ENCODE results near the gene ARHGEF4. TPM values are rescaled to one million over a fixed set of nuclear protein-coding genes. Genes with fewer than 3 reads are reported as not detected.

The ARHGEF4 gene
- total RNA-seq, 1 experiment from 2014 or later: 0.06 TPM

GRCh38 chr2:131042148-131042775, 205.5 kb downstream of the ARHGEF4 start:
- Histone ChIP-seq H3K9me3 (replicated peaks) (no peaks in the 10 kb centered on the region), H3K4me3 (no peak overlapping the region), H3K27ac (no peak overlapping the region), H3K4me1 (0 out of 2 replicates have a peak, but pooled peaks cover 5% of the 10 kb centered on the region), H3K27me3 (no peaks in the 10 kb centered on the region), H3K36me3 (no peaks in the 10 kb centered on the region; the same call in 1 of the 2 replicates)
- no peak for DNase-seq

DNA sequence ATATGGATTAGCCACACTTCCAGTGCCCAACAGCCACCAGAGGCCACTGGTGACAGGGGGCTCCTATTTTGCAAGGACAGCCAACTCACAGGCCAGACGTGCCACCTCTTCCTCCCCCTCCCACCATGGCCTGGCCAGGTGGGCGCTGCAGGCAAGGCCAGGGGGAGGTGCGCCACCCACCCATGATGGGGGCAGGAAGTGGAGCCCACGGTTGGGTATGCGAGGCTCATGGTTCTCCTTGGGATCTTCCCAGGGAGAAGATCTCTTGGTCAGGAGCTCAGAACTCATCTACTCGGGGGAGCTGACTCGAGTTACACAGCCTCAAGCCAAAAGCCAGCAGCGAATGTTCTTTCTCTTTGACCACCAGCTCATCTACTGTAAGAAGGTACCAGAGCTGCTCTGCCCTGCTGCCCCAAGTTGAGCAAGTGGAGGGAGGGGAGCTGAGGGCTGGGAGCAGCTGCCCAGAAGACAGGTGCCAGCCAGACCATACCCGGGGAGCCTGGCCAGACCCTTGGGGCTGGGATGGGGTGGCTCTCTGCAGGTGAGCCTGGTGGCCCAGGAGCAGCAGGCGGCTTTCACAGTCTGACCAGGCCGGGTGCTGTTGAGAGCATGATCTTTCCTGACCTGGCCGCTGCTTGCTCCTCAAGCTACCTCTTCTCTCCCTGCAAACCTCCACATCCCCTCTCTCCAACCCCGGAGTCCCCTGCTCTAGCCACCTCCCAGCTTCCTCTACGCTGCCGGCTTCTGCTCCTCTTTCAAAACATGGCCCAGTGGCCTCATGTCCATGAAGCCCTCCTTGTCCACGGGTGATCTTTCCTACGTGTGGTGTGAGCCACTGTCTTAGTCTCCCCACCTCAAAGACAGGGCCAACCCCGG, 206.7 kb downstream of the ARHGEF4 start:
- DNase-seq: no peak
- Histone ChIP-seq H3K4me1 (0 out of 2 replicates have a peak, but pooled peaks cover 5% of the 10 kb centered on the region), H3K27me3 (no peaks in the 10 kb centered on the region), H3K36me3 (peaks cover 5% of the 10 kb centered on the region), H3K27ac (no peak overlapping the region), H3K9me3 (replicated peaks) (no peaks in the 10 kb centered on the region), H3K4me3 (no peak overlapping the region)

GRCh38 chr2:131044075-131044756, 207.5 kb downstream of the ARHGEF4 start:
- no peaks in the 10 kb centered on the region for H3K27me3 ChIP-seq
- H3K9me3 ChIP-seq (replicated peaks): no peaks in the 10 kb centered on the region
- DNase-seq: no peak
- H3K36me3 ChIP-seq: peaks cover 11% of the 10 kb centered on the region
- no peak overlapping the region for H3K27ac ChIP-seq
- H3K4me1 ChIP-seq: 0 out of 2 replicates have a peak, but pooled peaks cover 5% of the 10 kb centered on the region
- H3K4me3 ChIP-seq: no peak overlapping the region

DNA sequence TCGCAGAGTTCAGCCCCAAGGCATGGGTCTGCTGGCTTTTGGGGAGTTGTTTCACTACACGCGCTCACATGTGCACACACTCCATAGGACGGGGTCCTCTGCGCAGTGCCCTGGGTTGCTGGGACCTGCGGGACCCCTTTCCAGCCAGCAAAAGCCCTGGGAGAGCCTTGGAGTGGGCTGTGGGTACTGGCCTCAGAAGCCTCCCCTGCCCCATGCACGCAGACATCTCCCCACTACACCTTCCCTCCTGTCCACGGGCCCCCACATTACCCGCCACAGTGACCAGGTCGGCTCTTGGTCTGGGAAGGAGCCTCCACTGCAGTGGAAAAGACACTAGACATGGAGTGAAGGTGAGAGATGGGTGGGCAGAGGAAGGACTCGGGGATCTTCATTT, 208.0 kb downstream of the ARHGEF4 start:
- no peak for DNase-seq
- H3K4me1 ChIP-seq: 0 out of 2 replicates have a peak, but pooled peaks cover 5% of the 10 kb centered on the region
- no peaks in the 10 kb centered on the region for H3K9me3 ChIP-seq (replicated peaks)
- no peaks in the 10 kb centered on the region for H3K27me3 ChIP-seq
- peaks cover 16% of the 10 kb centered on the region for H3K36me3 ChIP-seq
- H3K4me3 ChIP-seq: no peak overlapping the region
- H3K27ac ChIP-seq: no peak overlapping the region

- Histone ChIP-seq H3K27ac (no peak overlapping the region), H3K36me3 (peaks cover 23% of the 10 kb centered on the region), H3K4me3 (no peak overlapping the region), H3K27me3 (no peaks in the 10 kb centered on the region), H3K4me1 (0 out of 2 replicates have a peak, but pooled peaks cover 5% of the 10 kb centered on the region), H3K9me3 (replicated peaks) (no peaks in the 10 kb centered on the region)
- peak; percentile 30 to 35 for DNase-seq
Measured at GRCh38 chr2:131045286-131046027, 208.7 kb downstream of the ARHGEF4 start.

- H3K4me1 ChIP-seq: 0 out of 2 replicates have a peak, but pooled peaks cover 5% of the 10 kb centered on the region
- DNase-seq: no peak
- H3K36me3 ChIP-seq: peaks cover 31% of the 10 kb centered on the region
- H3K4me3 ChIP-seq: no peak overlapping the region
- H3K9me3 ChIP-seq (replicated peaks): no peaks in the 10 kb centered on the region
- no peaks in the 10 kb centered on the region for H3K27me3 ChIP-seq
- H3K27ac ChIP-seq: no peak overlapping the region
Measured at GRCh38 chr2:131046028-131046917, 209.6 kb downstream of the ARHGEF4 start.

GRCh38 chr2:131046918-131047652, 210.4 kb downstream of the ARHGEF4 start:
- Histone ChIP-seq H3K27ac (no peak overlapping the region), H3K9me3 (replicated peaks) (no peaks in the 10 kb centered on the region), H3K27me3 (no peaks in the 10 kb centered on the region), H3K4me3 (no peak overlapping the region), H3K4me1 (0 out of 2 replicates have a peak, but pooled peaks cover 5% of the 10 kb centered on the region), H3K36me3 (peaks cover 38% of the 10 kb centered on the region)
- DNase-seq: no peak

DNA sequence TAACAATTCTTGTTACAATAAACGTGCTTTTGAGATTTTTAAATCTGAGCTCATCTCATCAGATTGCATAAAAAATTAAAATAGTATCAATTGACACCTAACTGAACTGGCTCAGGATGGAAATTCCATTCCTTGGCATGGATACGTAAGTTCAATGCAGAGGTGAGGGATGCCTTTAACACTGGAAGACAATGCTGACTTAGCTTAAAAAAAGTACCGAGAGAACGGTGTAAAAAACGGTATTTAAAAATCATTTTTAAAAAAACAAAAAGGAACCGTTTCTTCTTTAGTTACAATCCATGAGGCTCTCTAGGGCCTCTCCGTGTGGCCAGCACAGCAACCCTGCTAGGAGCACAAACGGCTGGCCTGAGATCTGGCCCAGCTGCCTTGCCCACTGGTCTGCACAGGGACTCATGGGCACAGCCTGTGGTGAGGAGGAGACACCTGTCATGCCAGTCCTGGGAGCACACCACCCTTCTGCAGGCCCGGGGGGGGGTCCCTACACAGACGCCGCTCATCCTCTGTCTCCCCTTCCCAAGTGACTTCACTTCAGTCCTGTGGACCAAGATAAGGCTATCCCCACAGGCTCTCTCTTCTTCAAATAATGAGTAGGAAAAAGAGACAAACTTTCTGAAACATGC, 211.3 kb downstream of the ARHGEF4 start:
- DNase-seq: no peak
- Histone ChIP-seq H3K27ac (no peak overlapping the region), H3K9me3 (replicated peaks) (no peaks in the 10 kb centered on the region), H3K4me3 (no peak overlapping the region), H3K27me3 (no peaks in the 10 kb centered on the region), H3K36me3 (peaks cover 48% of the 10 kb centered on the region), H3K4me1 (0 out of 2 replicates have a peak, but pooled peaks cover 5% of the 10 kb centered on the region)

- Histone ChIP-seq H3K27ac (no peak overlapping the region), H3K9me3 (replicated peaks) (no peaks in the 10 kb centered on the region), H3K36me3 (peaks cover 54% of the 10 kb centered on the region), H3K4me3 (no peak overlapping the region), H3K4me1 (0 out of 2 replicates have a peak, but pooled peaks cover 5% of the 10 kb centered on the region), H3K27me3 (no peaks in the 10 kb centered on the region)
- DNase-seq: no peak
Measured at GRCh38 chr2:131048641-131049040, 211.9 kb downstream of the ARHGEF4 start.

DNA sequence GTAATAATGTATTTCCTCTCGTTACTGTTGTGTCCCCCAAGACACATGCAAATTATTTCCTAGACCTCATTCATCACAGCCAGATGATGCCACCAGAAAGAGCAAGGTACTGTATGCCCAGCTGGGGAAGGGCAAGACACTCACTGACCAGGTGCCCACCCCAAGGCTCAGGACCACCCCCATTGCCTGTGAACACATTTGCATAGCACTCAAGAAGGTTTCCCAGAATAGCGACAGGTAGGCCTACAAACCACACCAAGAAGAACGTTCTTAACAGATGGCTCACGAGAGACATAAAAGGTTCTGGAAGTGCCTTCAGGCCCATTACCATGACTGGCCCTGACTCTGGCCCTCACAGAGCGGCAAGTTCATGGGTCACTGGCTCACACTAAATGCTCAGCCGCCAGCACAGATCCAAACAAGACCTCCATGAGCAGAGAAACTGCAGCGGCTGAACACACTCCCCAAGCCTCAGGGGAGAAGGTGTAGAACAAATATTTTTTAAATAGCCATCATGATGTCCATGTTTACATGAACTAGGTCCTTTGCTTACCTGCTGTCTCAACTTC, 212.5 kb downstream of the ARHGEF4 start:
- no peaks in the 10 kb centered on the region for H3K27me3 ChIP-seq
- H3K4me1 ChIP-seq: peaks cover 6% of the 10 kb centered on the region; the same call in 1 of the 2 replicates
- no peaks in the 10 kb centered on the region for H3K9me3 ChIP-seq (replicated peaks)
- H3K36me3 ChIP-seq: peaks cover 57% of the 10 kb centered on the region
- H3K4me3 ChIP-seq: no peak overlapping the region
- H3K27ac ChIP-seq: no peak overlapping the region
- DNase-seq: no peak

GRCh38 chr2:131050896-131051295, 214.2 kb downstream of the ARHGEF4 start:
- Histone ChIP-seq H3K9me3 (replicated peaks) (no peaks in the 10 kb centered on the region), H3K4me1 (peaks cover 18% of the 10 kb centered on the region), H3K36me3 (peaks cover 74% of the 10 kb centered on the region), H3K27me3 (no peaks in the 10 kb centered on the region), H3K27ac (no peak overlapping the region), H3K4me3 (no peak overlapping the region)
- no peak for DNase-seq

GRCh38 chr2:131052741-131053263, 216.1 kb downstream of the ARHGEF4 start:
- H3K9me3 ChIP-seq (replicated peaks): no peaks in the 10 kb centered on the region
- H3K36me3 ChIP-seq: peaks cover 91% of the 10 kb centered on the region
- no peak overlapping the region for H3K27ac ChIP-seq
- no peak for DNase-seq
- H3K27me3 ChIP-seq: no peaks in the 10 kb centered on the region
- no peak overlapping the region for H3K4me3 ChIP-seq
- H3K4me1 ChIP-seq: peaks cover 31% of the 10 kb centered on the region

Measured in SJCRH30 (cell line).